ENCODE measurements around the gene BTBD2. TPM values are rescaled to one million over a fixed set of nuclear protein-coding genes. Genes with fewer than 3 reads are reported as not detected.
"Not testable (repeated sequence)": the region's sequence is repeated elsewhere in the genome, so short reads cannot be mapped to it uniquely, and the experiment has no call there.

The BTBD2 gene
- total RNA-seq, 1 donor from 2014 or later = 48.8 TPM

DNA sequence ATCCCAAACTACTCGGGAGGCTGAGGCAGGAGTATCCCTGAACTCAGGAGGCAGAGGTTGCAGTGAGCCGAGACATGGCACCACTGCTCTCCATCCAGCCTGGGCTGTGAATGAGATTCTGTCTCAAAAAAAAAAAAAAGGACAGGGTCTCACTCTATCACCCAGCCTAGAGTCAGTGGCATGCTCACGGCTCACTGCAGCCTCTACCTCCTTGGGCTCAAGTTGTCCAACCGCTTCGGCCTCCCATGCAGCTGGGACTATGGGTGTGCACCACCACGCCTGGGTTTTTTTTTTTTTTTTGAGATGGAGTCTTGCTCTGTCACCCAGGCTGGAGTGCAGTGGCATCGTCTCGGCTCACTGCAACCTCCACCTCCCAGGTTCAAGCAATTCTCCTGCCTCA lies 20.9 kb upstream of the BTBD2 start:
- H3K27me3 ChIP-seq = no peaks in the 10 kb centered on the region
- peaks cover 15% of the 10 kb centered on the region for H3K4me1 Mint-ChIP-seq

DNA sequence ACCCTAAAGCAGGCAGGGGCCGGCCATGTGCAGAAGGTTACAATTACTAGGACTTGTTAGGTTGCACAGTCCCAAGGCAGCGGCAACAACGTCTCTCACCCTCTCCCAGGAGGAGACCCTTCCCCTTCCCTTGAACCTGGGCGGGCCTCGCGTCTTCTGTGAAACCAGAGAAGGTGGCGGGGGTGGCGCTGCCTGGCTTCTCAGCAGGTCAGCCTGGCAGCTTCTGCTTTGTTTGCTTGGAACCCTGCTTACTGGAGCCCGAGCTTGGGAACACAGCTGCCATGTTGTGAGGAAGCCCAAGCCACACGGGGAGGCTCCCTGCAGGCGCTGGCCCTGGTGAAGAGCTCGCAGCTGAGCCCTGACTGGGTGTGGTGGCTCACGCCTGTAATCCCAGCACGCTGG lies 20.1 kb upstream of the BTBD2 start:
- Histone ChIP-seq H3K27me3 (no peaks in the 10 kb centered on the region), H3F3A (ENCODE audit: low read depth) (peaks cover 41% of the 10 kb centered on the region), H2AFZ (replicated peaks) (no peak overlapping the region), H3K79me2 (ENCODE audit: low read depth) (peaks cover 4% of the 10 kb centered on the region), H3K9me3 (ENCODE audit: low read depth) (no peaks in the 10 kb centered on the region), H3K9ac (no peak overlapping the region), H4K20me1 (ENCODE audit: low read depth) (peaks cover 11% of the 10 kb centered on the region), H3K4me2 (no peak overlapping the region), H3K27ac (no peak overlapping the region), H3K4me1 (peaks cover 13% of the 10 kb centered on the region), H3K4me3 (no peak overlapping the region), H3K36me3 (no peaks in the 10 kb centered on the region)
- peaks cover 2% of the 10 kb centered on the region for H3K9me3 Mint-ChIP-seq
- peaks cover 15% of the 10 kb centered on the region for H3K4me1 Mint-ChIP-seq
- no peak overlapping the region for H3K27ac Mint-ChIP-seq
- peak; percentile 3 for DNase-seq (ENCODE audit: low spot score)
- peaks cover 5% of the 10 kb centered on the region for H3K27me3 Mint-ChIP-seq (ENCODE audit: insufficient read depth, low read depth)
- H3K4me3 Mint-ChIP-seq = no peak overlapping the region
- TF ChIP-seq, protein P1, sequence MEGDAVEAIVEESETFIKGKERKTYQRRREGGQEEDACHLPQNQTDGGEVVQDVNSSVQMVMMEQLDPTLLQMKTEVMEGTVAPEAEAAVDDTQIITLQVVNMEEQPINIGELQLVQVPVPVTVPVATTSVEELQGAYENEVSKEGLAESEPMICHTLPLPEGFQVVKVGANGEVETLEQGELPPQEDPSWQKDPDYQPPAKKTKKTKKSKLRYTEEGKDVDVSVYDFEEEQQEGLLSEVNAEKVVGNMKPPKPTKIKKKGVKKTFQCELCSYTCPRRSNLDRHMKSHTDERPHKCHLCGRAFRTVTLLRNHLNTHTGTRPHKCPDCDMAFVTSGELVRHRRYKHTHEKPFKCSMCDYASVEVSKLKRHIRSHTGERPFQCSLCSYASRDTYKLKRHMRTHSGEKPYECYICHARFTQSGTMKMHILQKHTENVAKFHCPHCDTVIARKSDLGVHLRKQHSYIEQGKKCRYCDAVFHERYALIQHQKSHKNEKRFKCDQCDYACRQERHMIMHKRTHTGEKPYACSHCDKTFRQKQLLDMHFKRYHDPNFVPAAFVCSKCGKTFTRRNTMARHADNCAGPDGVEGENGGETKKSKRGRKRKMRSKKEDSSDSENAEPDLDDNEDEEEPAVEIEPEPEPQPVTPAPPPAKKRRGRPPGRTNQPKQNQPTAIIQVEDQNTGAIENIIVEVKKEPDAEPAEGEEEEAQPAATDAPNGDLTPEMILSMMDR (IDR thresholded peaks at IDR 0.05) = no peak
- TF ChIP-seq EZH2 (IDR thresholded peaks at IDR 0.05) (no peak), EZH2phosphoT487 (IDR thresholded peaks at IDR 0.05) (no peak)
- H3K36me3 Mint-ChIP-seq = peaks cover 8% of the 10 kb centered on the region

More for the DNA sequence above, 20.9 kb upstream of the BTBD2 start:
- H4K20me1 ChIP-seq (ENCODE audit: low read depth) = peaks cover 11% of the 10 kb centered on the region
- DNase-seq (ENCODE audit: low spot score) = no peak
- no peaks in the 10 kb centered on the region for H3K9me3 ChIP-seq (ENCODE audit: low read depth)
- H3K79me2 ChIP-seq (ENCODE audit: low read depth) = peaks cover 12% of the 10 kb centered on the region
- Mint-ChIP-seq H3K9me3 (peaks cover 2% of the 10 kb centered on the region), H3K36me3 (peaks cover 8% of the 10 kb centered on the region), H3K27me3 (ENCODE audit: insufficient read depth, low read depth) (peaks cover 3% of the 10 kb centered on the region), H3K27ac (no peak overlapping the region), H3K4me3 (no peak overlapping the region)
- H3K4me1 ChIP-seq = peaks cover 21% of the 10 kb centered on the region
- peaks cover 40% of the 10 kb centered on the region for H3F3A ChIP-seq (ENCODE audit: low read depth)
- no peaks in the 10 kb centered on the region for H3K36me3 ChIP-seq
- no peak overlapping the region for H3K4me3 ChIP-seq
- H2AFZ ChIP-seq (replicated peaks) = no peak overlapping the region
- TF ChIP-seq, protein P1 (IDR thresholded peaks at IDR 0.05) = no peak
- TF ChIP-seq EZH2phosphoT487 (IDR thresholded peaks at IDR 0.05) = no peak
- TF ChIP-seq EZH2 (IDR thresholded peaks at IDR 0.05) = no peak
- no peak overlapping the region for H3K27ac ChIP-seq
- no peak overlapping the region for H3K4me2 ChIP-seq
- no peak overlapping the region for H3K9ac ChIP-seq

DNA sequence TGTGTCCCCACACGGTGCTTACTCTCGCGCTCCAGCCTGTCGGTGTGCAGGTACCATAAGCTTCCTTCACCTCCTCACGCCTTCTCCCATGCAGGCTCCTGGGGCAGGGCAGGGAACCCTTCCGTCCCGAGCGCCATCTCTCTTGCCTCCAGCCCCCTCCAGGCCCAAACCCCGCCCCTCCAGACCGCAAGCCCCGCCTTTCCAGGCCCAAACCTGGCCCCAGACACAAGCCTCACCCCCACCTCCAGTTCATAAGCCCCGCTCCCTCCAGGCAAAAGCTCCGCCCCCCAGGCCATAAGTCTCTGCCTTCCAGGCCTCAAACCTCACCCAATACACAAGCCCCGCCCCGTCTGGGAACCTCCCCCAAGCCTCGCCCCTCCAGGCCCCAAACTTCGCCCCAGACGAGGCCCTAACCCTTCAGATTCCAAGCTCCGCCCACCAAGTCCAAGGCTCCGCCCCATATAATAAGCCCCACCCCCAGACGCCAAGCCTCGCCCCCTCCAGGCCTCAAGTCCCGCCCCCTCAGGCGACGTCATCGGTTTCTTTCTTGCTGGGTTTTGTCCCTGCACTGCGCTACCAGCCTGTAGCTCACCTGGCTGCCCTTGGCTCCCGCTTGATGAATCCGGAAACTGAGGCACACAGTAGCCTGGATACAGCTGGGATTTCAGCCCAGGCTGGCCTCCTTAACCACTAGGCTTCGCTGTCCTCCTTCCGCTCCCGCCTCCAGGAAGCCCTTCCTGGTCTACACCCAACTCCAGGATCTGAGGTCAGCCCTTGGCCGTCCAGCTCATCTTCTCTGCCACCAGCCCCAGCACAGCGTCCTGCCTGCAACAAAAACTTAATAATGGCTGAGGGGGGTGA lies 19.4 kb upstream of the BTBD2 start:
- Histone ChIP-seq H4K20me1 (ENCODE audit: low read depth) (peaks cover 6% of the 10 kb centered on the region), H3K4me1 (peaks cover 9% of the 10 kb centered on the region), H3K4me2 (no peak overlapping the region), H3K9ac (no peak overlapping the region), H2AFZ (replicated peaks) (no peak overlapping the region), H3K9me3 (ENCODE audit: low read depth) (no peaks in the 10 kb centered on the region), H3F3A (ENCODE audit: low read depth) (peaks cover 44% of the 10 kb centered on the region), H3K27ac (no peak overlapping the region), H3K4me3 (no peak overlapping the region), H3K36me3 (no peaks in the 10 kb centered on the region), H3K27me3 (no peaks in the 10 kb centered on the region), H3K79me2 (ENCODE audit: low read depth) (no peaks in the 10 kb centered on the region)
- peaks cover 2% of the 10 kb centered on the region for H3K9me3 Mint-ChIP-seq
- TF ChIP-seq EZH2phosphoT487 (IDR thresholded peaks at IDR 0.05) (no peak), EZH2 (IDR thresholded peaks at IDR 0.05) (no peak)
- TF ChIP-seq, protein P1 (IDR thresholded peaks at IDR 0.05) = no peak
- H3K4me3 Mint-ChIP-seq = no peak overlapping the region
- peaks cover 15% of the 10 kb centered on the region for H3K4me1 Mint-ChIP-seq
- peaks cover 8% of the 10 kb centered on the region for H3K36me3 Mint-ChIP-seq
- no peak overlapping the region for H3K27ac Mint-ChIP-seq
- peaks cover 5% of the 10 kb centered on the region for H3K27me3 Mint-ChIP-seq (ENCODE audit: insufficient read depth, low read depth)
- DNase-seq (ENCODE audit: low spot score) = peak; percentile 71

DNA sequence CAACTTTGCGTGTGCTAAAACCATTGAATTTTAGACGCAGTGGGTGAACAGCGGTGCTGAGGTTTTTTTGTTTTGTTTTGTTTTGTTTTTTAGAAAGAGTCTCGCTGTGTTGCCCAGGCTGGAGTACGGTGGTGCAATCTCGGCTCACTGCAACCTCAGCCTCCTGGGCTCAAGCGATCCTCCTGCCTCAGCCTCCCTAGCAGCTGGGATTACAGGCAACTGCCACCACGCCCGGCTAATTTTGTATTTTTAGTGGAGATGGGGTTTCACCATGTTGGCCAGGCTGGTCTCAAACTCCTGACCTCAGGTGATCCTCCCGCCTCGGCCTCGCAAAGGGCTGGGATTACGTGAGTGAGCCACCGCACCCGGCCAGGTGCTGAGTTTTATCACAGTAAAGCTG lies 18.7 kb upstream of the BTBD2 start:
- not testable (repeated sequence) for H3K9me3 ChIP-seq (ENCODE audit: low read depth); H3K27me3 ChIP-seq; H3K27ac ChIP-seq; H3K4me1 ChIP-seq; H3K9ac ChIP-seq; H2AFZ ChIP-seq (replicated peaks); H3K9me3 Mint-ChIP-seq; H3K36me3 ChIP-seq; H4K20me1 ChIP-seq (ENCODE audit: low read depth); H3K4me3 ChIP-seq; DNase-seq (ENCODE audit: low spot score); H3K4me3 Mint-ChIP-seq; H3K79me2 ChIP-seq (ENCODE audit: low read depth); H3K4me2 ChIP-seq; H3K27ac Mint-ChIP-seq; H3K36me3 Mint-ChIP-seq; H3K27me3 Mint-ChIP-seq (ENCODE audit: insufficient read depth, low read depth)
- H3F3A ChIP-seq (ENCODE audit: low read depth) = peaks cover 44% of the 10 kb centered on the region
- peaks cover 15% of the 10 kb centered on the region for H3K4me1 Mint-ChIP-seq
